OCI-M1 (cell line): Measurements from ENCODE around the gene PHLPP2.
"Not testable (repeated sequence)": the region's sequence is repeated elsewhere in the genome, so short reads cannot be mapped to it uniquely, and the experiment has no call there.

ENCODE experiments used
- DNase-seq: peaks from one replicate; lab custom pipeline; 2025; lab: John Stamatoyannopoulos, UW

The PHLPP2 gene

DNA sequence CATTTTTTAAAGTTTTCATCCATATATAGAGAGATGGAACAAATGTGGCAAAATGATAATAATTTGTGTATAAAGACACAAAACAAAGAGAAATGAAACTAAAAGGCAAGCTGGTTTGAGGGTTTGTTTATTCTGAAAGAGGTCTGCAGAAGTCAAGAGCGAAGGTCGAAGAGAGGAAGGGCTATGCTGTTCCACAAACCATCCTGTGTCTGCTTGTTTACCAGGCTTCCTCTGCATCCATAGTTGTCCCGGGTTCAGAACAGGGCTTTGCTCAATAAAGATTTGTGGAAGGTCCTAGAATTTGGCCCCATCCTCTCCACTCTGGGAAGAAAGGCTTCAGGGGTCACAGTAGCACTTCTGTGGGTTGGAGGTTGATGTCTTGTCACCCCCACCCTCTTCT is 100.9 kb downstream of the PHLPP2 start:
- no peak for DNase-seq

DNA sequence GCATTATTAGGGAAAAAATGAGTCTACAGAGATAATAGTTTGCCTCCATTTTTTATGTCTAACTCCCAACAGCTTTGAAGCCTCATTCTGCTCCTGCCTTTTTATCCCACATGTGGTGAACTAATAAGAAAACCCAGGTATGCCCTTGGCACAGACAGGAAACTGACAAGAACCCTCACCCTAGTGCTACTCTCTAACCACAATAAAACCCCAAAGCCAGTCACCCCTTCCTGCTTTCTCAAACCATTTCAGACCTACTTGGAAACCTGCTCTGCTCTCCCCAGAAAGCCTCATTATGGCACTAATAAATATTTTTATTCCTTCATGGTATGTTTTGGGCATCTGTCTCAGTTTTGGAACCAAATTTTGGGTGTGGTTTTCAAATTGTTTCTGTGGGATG is 102.4 kb downstream of the PHLPP2 start:
- no peak for DNase-seq

DNA sequence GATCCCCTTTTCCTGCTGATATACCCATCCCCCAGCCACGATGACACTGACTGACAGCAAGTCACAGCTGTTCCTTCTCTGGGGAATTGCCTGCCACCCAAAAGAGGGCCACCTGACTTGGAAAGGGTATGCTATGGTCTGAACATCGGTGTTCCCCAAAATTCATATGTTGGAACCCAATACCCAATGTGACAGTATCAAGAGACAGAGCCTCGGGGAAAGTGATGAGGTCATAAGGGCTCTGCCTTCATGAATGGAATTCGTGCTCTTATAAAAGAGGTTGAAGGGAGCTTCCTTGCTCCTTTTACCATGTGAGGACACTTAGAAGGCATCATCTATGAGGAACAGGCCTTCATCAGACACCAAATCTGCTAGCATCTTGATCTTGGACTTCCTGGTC is 106.1 kb downstream of the PHLPP2 start:
- no peak for DNase-seq

DNA sequence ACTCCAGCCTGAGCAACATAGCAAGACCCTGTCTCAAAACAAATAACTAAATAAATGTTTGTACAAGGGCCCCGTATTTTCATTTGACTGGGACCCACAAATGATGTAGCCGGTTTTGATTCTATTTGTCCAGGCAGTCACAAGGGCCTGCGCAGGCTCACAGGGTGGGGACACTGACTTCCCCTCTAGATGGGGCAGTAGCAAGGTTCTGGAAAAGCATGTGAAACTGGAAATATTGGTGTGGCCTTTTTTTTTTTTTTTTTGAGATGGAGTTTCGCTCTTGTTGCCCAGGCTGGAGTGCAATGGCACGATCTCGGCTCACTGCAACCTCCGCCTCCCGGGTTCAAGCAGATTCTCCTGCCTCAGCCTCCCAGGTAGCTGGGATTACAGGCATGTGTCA is 109.5 kb downstream of the PHLPP2 start:
- not testable (repeated sequence) for DNase-seq

DNA sequence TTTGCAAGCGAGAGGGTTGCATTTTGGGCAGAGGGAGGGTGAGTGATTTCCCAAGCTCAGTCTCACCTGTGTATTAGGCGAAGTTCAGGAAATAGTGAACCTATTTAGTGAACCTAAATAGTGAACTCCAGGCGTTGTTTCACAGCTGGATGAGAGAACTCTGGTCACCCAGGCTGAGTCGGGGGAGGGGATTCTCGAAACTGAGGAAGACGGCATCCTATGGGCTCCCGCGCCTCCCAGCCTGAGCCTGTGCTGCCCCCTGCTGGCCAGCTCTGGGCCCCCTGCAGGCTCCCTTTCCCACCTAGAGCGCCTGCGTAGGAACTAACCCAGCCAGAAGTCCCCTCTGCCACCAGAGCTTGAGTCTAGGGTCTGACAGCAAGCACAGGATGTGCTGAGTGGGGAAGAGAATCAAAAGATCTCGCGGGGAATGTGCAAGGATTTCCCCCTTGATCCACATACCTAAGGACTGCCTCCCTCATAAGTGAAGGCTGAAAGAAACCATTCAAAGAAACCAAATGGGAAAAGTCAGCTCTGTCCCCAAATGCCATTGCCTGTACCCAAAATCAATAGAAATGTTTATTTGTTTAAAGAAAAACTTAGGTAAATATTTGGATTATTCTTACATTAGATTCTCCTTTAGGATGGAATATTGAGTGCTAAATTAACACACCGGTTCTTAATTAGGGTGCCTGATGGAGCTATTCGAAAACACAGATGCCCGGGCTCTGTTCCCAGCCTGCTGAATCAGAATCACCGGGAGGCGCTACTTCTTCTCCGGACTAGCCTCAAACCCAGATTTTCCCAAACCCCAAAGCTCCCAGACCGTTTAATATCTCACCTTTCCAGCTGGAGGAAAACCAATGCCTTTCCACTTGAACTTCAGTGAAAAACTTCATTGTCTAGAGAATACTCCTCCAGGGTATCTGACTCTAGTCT is 113.3 kb downstream of the PHLPP2 start:
- peak; percentile 85 for DNase-seq

DNA sequence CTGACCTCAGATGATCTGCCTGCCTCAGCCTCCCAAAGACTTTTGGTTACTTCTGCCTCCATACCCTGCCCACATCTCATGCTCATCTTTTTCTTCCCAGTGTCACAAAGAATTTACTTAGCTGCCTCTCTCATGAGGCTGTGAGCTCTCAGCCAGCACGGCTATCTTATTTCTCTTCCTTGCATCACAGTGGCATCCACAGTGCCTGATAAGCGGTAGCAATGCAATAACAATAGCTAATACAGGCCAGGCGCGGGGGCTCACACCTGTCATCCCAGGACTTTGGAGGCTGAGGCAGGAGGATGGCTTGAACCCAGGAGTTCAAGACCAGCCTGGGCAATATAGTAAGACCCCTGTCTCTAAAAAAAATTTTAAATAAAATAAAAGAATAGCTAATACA is 114.1 kb downstream of the PHLPP2 start:
- no peak for DNase-seq

DNA sequence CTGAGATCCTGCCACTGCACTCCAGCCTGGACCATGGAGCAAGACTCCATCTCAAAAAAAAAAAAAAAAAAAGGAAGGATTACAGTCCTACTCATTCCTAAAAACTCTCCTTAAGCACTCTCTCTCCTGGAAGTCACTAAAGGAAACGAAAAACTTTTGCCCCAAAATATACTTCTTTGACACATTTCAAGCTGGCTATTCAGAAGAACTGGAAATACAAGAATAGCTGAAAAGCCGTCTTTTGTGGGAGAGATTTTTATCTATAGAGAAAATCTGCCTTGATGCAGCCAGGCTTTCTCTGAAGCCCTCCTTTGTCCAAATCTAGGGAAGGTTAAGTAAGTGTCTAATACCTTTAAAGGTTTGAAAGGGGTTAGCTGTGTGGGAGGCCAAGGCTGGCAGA is 115.4 kb downstream of the PHLPP2 start:
- DNase-seq = no peak

DNA sequence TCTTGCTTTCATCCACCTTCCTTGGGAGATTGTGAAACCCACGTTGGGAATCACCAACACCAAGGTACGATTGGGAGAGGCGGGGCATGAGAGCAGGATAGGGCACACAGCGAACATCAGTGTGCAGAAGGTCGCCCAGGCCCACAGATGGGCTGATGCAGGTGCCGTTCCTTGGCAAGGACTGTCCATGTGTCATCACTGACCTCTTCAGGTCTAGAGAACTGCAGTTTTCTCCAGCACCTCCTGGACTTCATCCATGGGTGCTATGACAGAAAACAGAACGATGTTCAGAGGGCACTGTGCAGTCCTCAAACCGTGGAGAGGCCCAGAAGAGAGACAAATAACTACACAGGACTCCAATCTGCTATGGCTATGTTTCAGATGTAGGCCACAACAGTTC is 123.7 kb downstream of the PHLPP2 start:
- no peak for DNase-seq

DNA sequence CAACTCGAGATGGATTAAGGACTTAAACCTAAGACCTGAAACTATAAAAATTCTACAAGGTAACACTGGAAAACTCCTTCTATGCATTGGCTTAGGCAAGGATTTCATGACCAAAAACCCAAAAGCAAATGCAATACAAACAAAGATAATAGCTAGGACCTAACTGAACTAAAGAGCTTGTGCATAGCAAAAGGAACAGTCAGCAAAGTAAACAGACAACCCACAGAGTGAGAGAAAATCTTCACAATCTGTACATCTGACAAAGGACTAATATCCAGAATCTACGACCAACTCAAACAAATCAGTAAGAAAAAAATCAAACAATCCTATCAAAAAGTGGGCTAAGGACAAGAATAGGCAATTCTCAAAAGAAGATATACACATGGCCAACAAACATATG is 126.1 kb downstream of the PHLPP2 start:
- DNase-seq = not testable (repeated sequence)

DNA sequence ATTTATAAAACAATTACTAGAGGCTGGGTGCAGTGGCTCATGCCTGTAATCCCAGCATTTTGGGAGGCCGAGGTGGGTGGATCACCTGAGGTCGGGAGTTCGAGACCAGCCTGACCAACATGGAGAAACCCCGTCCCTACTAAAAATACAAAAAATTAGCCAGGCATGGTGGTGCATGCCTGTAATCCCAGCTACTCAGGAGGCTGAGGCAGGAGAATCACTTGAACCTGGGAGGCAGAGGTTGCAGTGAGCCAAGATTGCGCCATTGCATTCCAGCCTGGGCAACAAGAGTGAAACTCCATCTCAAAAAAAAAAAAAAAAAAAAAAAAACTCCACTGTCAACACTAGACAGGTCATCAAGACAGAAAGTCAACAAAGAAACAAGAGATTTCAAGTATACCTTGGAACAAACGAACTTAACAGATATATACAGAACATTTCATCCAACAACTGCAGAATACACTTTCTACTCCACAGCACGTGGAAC is 129.1 kb downstream of the PHLPP2 start:
- DNase-seq = not testable (repeated sequence)
